ENCODE results near the gene HIGD2A.

GRCh38 chr5:176384991-176385390, 3.6 kb upstream of the HIGD2A start:
- TF ChIP-seq CTCF (conservative IDR thresholded peaks at IDR 0.05) (no peak), EZH2 (IDR thresholded peaks at IDR 0.05; ENCODE audit: low read depth) (no peak)
